NT2/D1 (cell line): ENCODE results near the gene OR52W1.
"Not testable (repeated sequence)": the region's sequence is repeated elsewhere in the genome, so short reads cannot be mapped to it uniquely, and the experiment has no call there.

Source experiments
- DNase-seq: peaks from one replicate; pipeline ENCODE4 v3.0.0-alpha.2; 2011; ENCODE audit warnings: low read depth, low spot score
- H3K27me3 ChIP-seq: 2 replicates; pipeline ENCODE4 v1.6.0; 2011; ENCODE audit warnings: mild to moderate bottlenecking; ENCODE audit not compliant: insufficient read length, insufficient read depth
- H3K36me3 ChIP-seq: 2 replicates; pipeline ENCODE4 v1.6.1; 2011; ENCODE audit warnings: mild to moderate bottlenecking, low read length, mixed read lengths; ENCODE audit not compliant: insufficient read depth, insufficient read length
- H3K4me1 ChIP-seq: 2 replicates; pipeline ENCODE4 v1.5.1; 2011; ENCODE audit not compliant: insufficient read depth, insufficient read length
- H3K4me3 ChIP-seq: 2 replicates; pipeline ENCODE4 v1.5.1; 2011; ENCODE audit warnings: low read depth; ENCODE audit not compliant: insufficient read length
- H3K9ac ChIP-seq: 2 replicates; pipeline ENCODE4 v1.6.0; 2011; ENCODE audit warnings: low read depth; ENCODE audit not compliant: insufficient read length
- H3K9me3 ChIP-seq: 2 replicates; pipeline ENCODE4 v1.5.1; 2011; ENCODE audit warnings: mild to moderate bottlenecking, low read length; ENCODE audit not compliant: insufficient read depth
- SUZ12 ChIP-seq: IDR thresholded peaks from 2 replicates; pipeline ENCODE4 v1.6.1; 2011; ENCODE audit not compliant: insufficient read length, insufficient read depth; ENCODE audit errors: extremely low read depth
- YY1 ChIP-seq: IDR thresholded peaks from 2 replicates; pipeline ENCODE4 v1.6.1; 2011; ENCODE audit not compliant: insufficient read length, insufficient read depth
- ZNF274 ChIP-seq: IDR thresholded peaks from 2 replicates; pipeline ENCODE4 v1.6.1; 2011; ENCODE audit warnings: mild to moderate bottlenecking, low read depth, low read length

The OR52W1 gene

DNA sequence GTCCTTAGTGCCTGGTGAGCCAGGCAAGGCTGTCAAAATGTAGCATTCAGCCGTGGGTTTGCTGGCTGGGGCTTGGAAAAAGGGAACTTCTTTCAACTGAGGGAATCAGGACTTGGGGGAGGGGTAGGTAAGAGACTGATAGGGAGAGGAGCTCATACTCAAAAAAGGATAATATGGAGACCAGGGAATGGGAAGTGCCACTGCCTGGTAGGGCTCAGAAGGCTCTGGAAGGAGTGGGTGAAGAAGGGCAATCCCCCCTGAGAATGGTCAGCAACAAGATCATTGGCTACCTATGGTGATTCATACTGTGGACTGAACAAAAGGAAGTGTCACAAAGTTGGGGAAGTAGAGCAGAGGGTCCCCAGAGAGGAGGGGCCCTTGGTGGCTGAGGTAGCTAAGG is 41.8 kb downstream of the OR52W1 start:
- Histone ChIP-seq H3K9me3 (no peaks in the 10 kb centered on the region), H3K27me3 (no peaks in the 10 kb centered on the region), H3K9ac (no peak overlapping the region), H3K4me1 (no peaks in the 10 kb centered on the region), H3K36me3 (no peaks in the 10 kb centered on the region), H3K4me3 (no peak overlapping the region)
- no peak for TF ChIP-seq SUZ12
- TF ChIP-seq YY1: no peak
- TF ChIP-seq ZNF274: no peak
- DNase-seq: no peak

- H3K9me3 ChIP-seq: no peaks in the 10 kb centered on the region
- H3K4me1 ChIP-seq: no peaks in the 10 kb centered on the region
- no peak overlapping the region for H3K4me3 ChIP-seq
- H3K27me3 ChIP-seq: no peaks in the 10 kb centered on the region
- no peak for TF ChIP-seq ZNF274
- no peak for TF ChIP-seq YY1
- TF ChIP-seq SUZ12: no peak
- no peak for DNase-seq
- no peak overlapping the region for H3K9ac ChIP-seq
- no peaks in the 10 kb centered on the region for H3K36me3 ChIP-seq
These were observed 42.3 kb downstream of the OR52W1 start for GRCh38 chr11:6241316-6241715.

- H3K36me3 ChIP-seq: no peaks in the 10 kb centered on the region
- H3K4me3 ChIP-seq: no peak overlapping the region
- DNase-seq: no peak
- H3K9ac ChIP-seq: no peak overlapping the region
- H3K4me1 ChIP-seq: no peaks in the 10 kb centered on the region
- TF ChIP-seq YY1 (no peak), SUZ12 (no peak), ZNF274 (no peak)
- no peaks in the 10 kb centered on the region for H3K9me3 ChIP-seq
- no peaks in the 10 kb centered on the region for H3K27me3 ChIP-seq
These were observed 46.5 kb downstream of the OR52W1 start for GRCh38 chr11:6245536-6245935.

- no peak for DNase-seq
- Histone ChIP-seq H3K9me3 (no peaks in the 10 kb centered on the region), H3K4me1 (no peaks in the 10 kb centered on the region), H3K9ac (no peak overlapping the region), H3K27me3 (no peaks in the 10 kb centered on the region), H3K36me3 (no peaks in the 10 kb centered on the region), H3K4me3 (no peak overlapping the region)
- TF ChIP-seq SUZ12: no peak
These were observed 49.2 kb downstream of the OR52W1 start for GRCh38 chr11:6248248-6248647.

GRCh38 chr11:6248897-6249296 is 49.9 kb downstream of the OR52W1 start:
- H3K4me3 ChIP-seq, H3K36me3 ChIP-seq, H3K9me3 ChIP-seq, H3K4me1 ChIP-seq, DNase-seq, H3K9ac ChIP-seq, H3K27me3 ChIP-seq: not testable (repeated sequence)
